ENCODE data around the gene PRKCZ. TPM values are rescaled to one million over a fixed set of nuclear protein-coding genes. Genes with fewer than 3 reads are reported as not detected.
A peak's percentile ranks its signal among the peaks of the same experiment; 100 is the strongest.

Gene PRKCZ
- total RNA-seq, 1 donor = 2.6 TPM

GRCh38 chr1:2129256-2129943 lies 79.2 kb downstream of the PRKCZ start:
- DNase-seq (ENCODE audit: low read depth) = no peak
- no peak overlapping the region for H3K4me3 ChIP-seq (ENCODE audit: low read depth, low read length)
- TF ChIP-seq CTCF (IDR thresholded peaks at IDR 0.05; ENCODE audit: insufficient read depth, low read depth, low read length) = no peak

GRCh38 chr1:2130156-2130555 lies 79.9 kb downstream of the PRKCZ start:
- H3K4me3 ChIP-seq (ENCODE audit: low read depth, low read length) = no peak overlapping the region
- DNase-seq (ENCODE audit: low read depth) = no peak
- TF ChIP-seq CTCF (IDR thresholded peaks at IDR 0.05; ENCODE audit: insufficient read depth, low read depth, low read length) = no peak

- no peak for DNase-seq (ENCODE audit: low read depth)
- TF ChIP-seq CTCF (IDR thresholded peaks at IDR 0.05; ENCODE audit: insufficient read depth, low read depth, low read length) = no peak
- no peak overlapping the region for H3K4me3 ChIP-seq (ENCODE audit: low read depth, low read length)
These were observed 80.7 kb downstream of the PRKCZ start for GRCh38 chr1:2130871-2131289.

GRCh38 chr1:2132222-2133038 lies 82.2 kb downstream of the PRKCZ start:
- peak overlapping the region; percentile 54 for H3K4me3 ChIP-seq (ENCODE audit: low read depth, low read length)
- peak; percentile 63 for TF ChIP-seq CTCF (IDR thresholded peaks at IDR 0.05; ENCODE audit: insufficient read depth, low read depth, low read length)
- peak; percentile 79 for DNase-seq (ENCODE audit: low read depth)

GRCh38 chr1:2133039-2133878 lies 83.0 kb downstream of the PRKCZ start:
- DNase-seq (ENCODE audit: low read depth) = peak; percentile 99
- peak overlapping the region; percentile 54 for H3K4me3 ChIP-seq (ENCODE audit: low read depth, low read length)
- no peak for TF ChIP-seq CTCF (IDR thresholded peaks at IDR 0.05; ENCODE audit: insufficient read depth, low read depth, low read length)

- DNase-seq (ENCODE audit: low read depth) = no peak
- TF ChIP-seq CTCF (IDR thresholded peaks at IDR 0.05; ENCODE audit: insufficient read depth, low read depth, low read length) = no peak
- peak overlapping the region; percentile 47 for H3K4me3 ChIP-seq (ENCODE audit: low read depth, low read length)
These were observed 83.6 kb downstream of the PRKCZ start for GRCh38 chr1:2133879-2134215.

Measured in fibroblast of villous mesenchyme (primary cell).